GM12872 (cell line): ENCODE results near the gene TRAPPC3.

Experiments
- TF ChIP-seq, protein P1 (sequence below): IDR thresholded peaks from 3 replicates; pipeline ENCODE4 v1.5.1; 2011; ENCODE audit warnings: low read depth, mild to moderate bottlenecking, low read length, moderate library complexity; ENCODE audit not compliant: insufficient read depth

TRAPPC3 gene

GRCh38 chr1:36149237-36149972, at the start of gene TRAPPC3:
TRAPPC3 (minus strand) TSS chr1:36149486; CDS start chr1:36149378, 108 bp downstream.
- TF ChIP-seq, protein P1, sequence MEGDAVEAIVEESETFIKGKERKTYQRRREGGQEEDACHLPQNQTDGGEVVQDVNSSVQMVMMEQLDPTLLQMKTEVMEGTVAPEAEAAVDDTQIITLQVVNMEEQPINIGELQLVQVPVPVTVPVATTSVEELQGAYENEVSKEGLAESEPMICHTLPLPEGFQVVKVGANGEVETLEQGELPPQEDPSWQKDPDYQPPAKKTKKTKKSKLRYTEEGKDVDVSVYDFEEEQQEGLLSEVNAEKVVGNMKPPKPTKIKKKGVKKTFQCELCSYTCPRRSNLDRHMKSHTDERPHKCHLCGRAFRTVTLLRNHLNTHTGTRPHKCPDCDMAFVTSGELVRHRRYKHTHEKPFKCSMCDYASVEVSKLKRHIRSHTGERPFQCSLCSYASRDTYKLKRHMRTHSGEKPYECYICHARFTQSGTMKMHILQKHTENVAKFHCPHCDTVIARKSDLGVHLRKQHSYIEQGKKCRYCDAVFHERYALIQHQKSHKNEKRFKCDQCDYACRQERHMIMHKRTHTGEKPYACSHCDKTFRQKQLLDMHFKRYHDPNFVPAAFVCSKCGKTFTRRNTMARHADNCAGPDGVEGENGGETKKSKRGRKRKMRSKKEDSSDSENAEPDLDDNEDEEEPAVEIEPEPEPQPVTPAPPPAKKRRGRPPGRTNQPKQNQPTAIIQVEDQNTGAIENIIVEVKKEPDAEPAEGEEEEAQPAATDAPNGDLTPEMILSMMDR = peak; percentile 96

GRCh38 chr1:36198641-36199040, 49.4 kb upstream of the TRAPPC3 start:
- TF ChIP-seq, protein P1 = no peak

DNA sequence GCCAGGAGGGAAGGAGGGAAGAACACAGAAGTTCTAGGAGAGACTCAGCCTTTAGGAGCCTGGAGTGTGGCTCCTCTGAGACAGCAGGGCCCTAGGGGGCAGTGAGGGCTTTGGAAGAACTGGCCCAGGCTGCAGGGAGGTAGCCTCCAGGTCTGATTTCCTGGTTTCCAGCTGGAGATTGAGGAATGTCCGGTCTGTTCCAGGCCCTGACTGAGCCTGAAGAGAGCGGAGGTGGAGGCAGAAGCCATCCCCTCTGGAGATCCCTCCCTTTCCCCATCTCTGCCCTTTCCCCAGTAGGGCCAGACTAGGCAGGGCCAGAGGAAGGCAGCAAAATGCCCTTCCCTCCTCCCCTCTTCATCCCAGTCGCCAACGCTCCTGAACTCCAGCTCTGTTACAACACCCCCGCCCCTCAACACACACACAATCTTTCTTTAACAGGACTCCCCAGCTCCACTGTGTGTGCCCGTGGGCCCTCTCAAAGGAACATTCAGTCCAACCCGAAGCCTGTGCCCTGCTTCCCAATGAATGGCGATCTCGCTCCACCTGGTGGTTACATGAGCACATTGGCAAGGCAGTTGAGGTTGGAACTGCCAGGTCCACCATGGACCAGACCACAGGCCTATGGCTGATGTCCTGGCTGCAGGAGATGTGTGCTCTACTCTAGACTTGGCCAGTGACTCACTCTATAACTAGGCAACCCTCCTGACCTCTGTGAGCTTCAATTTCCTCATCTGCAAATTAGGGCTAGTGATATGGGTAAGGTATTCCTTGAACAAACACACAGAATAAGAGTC, 38.7 kb upstream of the TRAPPC3 start:
- TF ChIP-seq, protein P1 = peak; percentile 92

GRCh38 chr1:36183309-36183856, 34.1 kb upstream of the TRAPPC3 start:
- TF ChIP-seq, protein P1 = no peak

- TF ChIP-seq, protein P1 = no peak
Observed at GRCh38 chr1:36182734-36183133, 33.4 kb upstream of the TRAPPC3 start.

DNA sequence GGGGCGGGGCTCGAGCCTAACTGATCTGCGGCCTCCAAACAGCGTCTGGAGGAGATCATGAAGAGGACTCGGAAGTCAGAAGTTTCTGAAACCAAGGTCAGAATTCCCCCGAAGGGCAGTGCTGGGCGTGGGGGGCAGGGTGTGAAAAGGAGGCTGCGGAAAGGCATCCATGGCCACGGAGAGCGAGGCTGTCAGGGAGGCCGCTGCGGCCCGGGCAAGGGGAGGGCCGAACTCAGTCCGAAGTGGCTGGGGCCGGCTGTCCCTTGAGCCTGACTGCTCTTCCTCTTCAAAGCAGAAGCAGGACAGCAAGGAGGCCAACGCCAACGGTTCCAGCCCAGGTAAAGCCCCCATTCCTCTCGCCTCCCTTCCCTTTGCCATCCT, 29.9 kb upstream of the TRAPPC3 start:
- TF ChIP-seq, protein P1 = no peak

- TF ChIP-seq, protein P1 = no peak
Observed at GRCh38 chr1:36178471-36179219, 29.4 kb upstream of the TRAPPC3 start.
